Midbrain (tissue), 1 donor: ENCODE results near the gene GPR146.
A peak's percentile ranks its signal among the peaks of the same experiment; 100 is the strongest.
"Not testable (repeated sequence)": the region's sequence is repeated elsewhere in the genome, so short reads cannot be mapped to it uniquely, and the experiment has no call there.

ENCODE experiments used
- DNase-seq: peaks from one replicate; lab custom pipeline; 2025; lab: John Stamatoyannopoulos, UW

GPR146 gene

GRCh38 chr7:1058311-1058710 is 14.0 kb downstream of the GPR146 start:
- no peak for DNase-seq

GRCh38 chr7:1058821-1059199 is 14.5 kb downstream of the GPR146 start:
- no peak for DNase-seq

GRCh38 chr7:1059200-1060091 is 15.1 kb downstream of the GPR146 start:
- DNase-seq: no peak

GRCh38 chr7:1060315-1061072 is 16.1 kb downstream of the GPR146 start:
- no peak for DNase-seq

- no peak for DNase-seq
Measured at GRCh38 chr7:1061180-1061579, 16.8 kb downstream of the GPR146 start.

GRCh38 chr7:1062296-1063294 is 18.2 kb downstream of the GPR146 start:
- DNase-seq: no peak

GRCh38 chr7:1063361-1063760 is 19.0 kb downstream of the GPR146 start:
- no peak for DNase-seq

- no peak for DNase-seq
Measured at GRCh38 chr7:1064581-1064980, 20.2 kb downstream of the GPR146 start.

GRCh38 chr7:1065263-1065584 is 20.9 kb downstream of the GPR146 start:
- DNase-seq: no peak

GRCh38 chr7:1065585-1066241 is 21.4 kb downstream of the GPR146 start:
- DNase-seq: peak; percentile 81

- DNase-seq: no peak
Measured at GRCh38 chr7:1066242-1066588, 21.9 kb downstream of the GPR146 start.

- DNase-seq: no peak
Measured at GRCh38 chr7:1068013-1068412, 23.7 kb downstream of the GPR146 start.

- DNase-seq: no peak
Measured at GRCh38 chr7:1068619-1069018, 24.3 kb downstream of the GPR146 start.

GRCh38 chr7:1070544-1071011 is 26.2 kb downstream of the GPR146 start:
- no peak for DNase-seq

- DNase-seq: no peak
Measured at GRCh38 chr7:1071731-1072254, 27.4 kb downstream of the GPR146 start.

- no peak for DNase-seq
Measured at GRCh38 chr7:1073142-1073977, 29.0 kb downstream of the GPR146 start.

- DNase-seq: not testable (repeated sequence)
Measured at GRCh38 chr7:1074018-1074417, 29.7 kb downstream of the GPR146 start.

- DNase-seq: no peak
Measured at GRCh38 chr7:1074593-1075431, 30.5 kb downstream of the GPR146 start.
